Measurements from ENCODE around the gene NECAP2. TPM values are rescaled to one million over a fixed set of nuclear protein-coding genes. Genes with fewer than 3 reads are reported as not detected.

NECAP2 gene
- total and polyA plus RNA-seq, 10 of the 15 experiments (the other 5 are each of a cell fraction or from before 2014, with no cell fraction given) = 16.3 to 98.0 (median 57.4) TPM

DNA sequence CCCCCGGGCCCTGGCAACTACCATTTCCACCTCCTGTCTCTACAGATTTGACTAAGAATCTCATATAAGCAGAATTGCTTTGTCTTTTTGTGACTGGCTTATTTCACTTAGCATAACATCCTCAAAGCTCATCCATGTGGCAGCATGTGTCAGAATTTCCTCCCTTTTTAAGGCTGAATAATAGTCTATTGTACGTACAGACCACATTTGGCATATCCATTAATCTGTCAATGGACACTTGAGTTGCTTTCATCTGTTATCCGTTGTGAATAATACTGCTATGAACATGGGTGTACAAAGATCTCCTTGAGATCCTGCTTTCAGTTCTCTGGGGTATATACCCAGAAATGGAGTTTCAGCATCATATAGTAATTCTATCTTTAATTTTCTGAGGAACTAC lies 27.3 kb upstream of the NECAP2 start:
- in situ Hi-C loops (cut with MboI) = no loop called here
- CTCF ChIA-PET = no interaction called here
- intact Hi-C loops (cut with micrococcal nuclease; ENCODE audit: unreplicated experiment) = no loop called here

More for the DNA sequence above, 27.3 kb upstream of the NECAP2 start:
- H3K9ac ChIP-seq (ENCODE audit: control insufficient read depth, insufficient read depth, low read length) = no peak overlapping the region
- H3K27me3 ChIP-seq (replicated peaks in 1 of 2; ENCODE audit: control insufficient read depth in 2 of 2, insufficient read depth in 2 of 2, low read length in 1 of 2) = peaks cover 0 to 2% of the 10 kb centered on the region in 2 experiments; a peak in 1 of 4 replicates
- H3K36me3 ChIP-seq (ENCODE audit: control insufficient read depth in 2 of 2, insufficient read depth in 2 of 2, low read length in 1 of 2) = no peaks in the 10 kb centered on the region
- no peak overlapping the region for H3K4me2 ChIP-seq (ENCODE audit: control insufficient read depth, insufficient read depth)
- no peak for DNase-seq (ENCODE audit: low read depth, low spot score)
- FAIRE-seq = no peak
- 60% methylated on average over 3 of the region's 3 CpGs for WGBS (ENCODE audit: insufficient coverage, insufficient replicate concordance, low lambda C conversion rate, missing lambda C conversion rate)
- ChIA-PET POLR2A (no interaction called here), RAD21 (ENCODE audit: unreplicated experiment) (no interaction called here), SMC1A (ENCODE audit: uncharacterized antibody, unreplicated experiment) (interaction anchor here (0.6 to 1.7 kb wide), 2 partner anchors 12 to 91 kb away, joined by 3 to 6 read pairs; no protein-coding TSS in a partner anchor)
- no peak overlapping the region for H3K27ac ChIP-seq (ENCODE audit: control insufficient read depth, insufficient read depth)
- H3K4me1 ChIP-seq (ENCODE audit: control insufficient read depth, insufficient read depth, low read length) = no peaks in the 10 kb centered on the region
- H3K4me3 ChIP-seq = no peak overlapping the region
- no peaks in the 10 kb centered on the region for H4K20me1 ChIP-seq (ENCODE audit: control insufficient read depth, insufficient read depth)
- BruUV-seq (replicated peaks) = no TSS peak
- no peak overlapping the region for H2AFZ ChIP-seq (ENCODE audit: control insufficient read depth, low read depth, low read length)
- TF ChIP-seq RUNX3 (IDR thresholded peaks at IDR 0.05; ENCODE audit: low read length) (no peak), CUX1 (IDR thresholded peaks at IDR 0.05; ENCODE audit: insufficient replicate concordance, low read depth, low read length) (no peak), ZNF274 (IDR thresholded peaks at IDR 0.05; ENCODE audit: insufficient read depth, insufficient read length) (no peak), CHD2 (IDR thresholded peaks at IDR 0.05; ENCODE audit: borderline replicate concordance, low read depth, low read length) (no peak), MEF2B (IDR thresholded peaks at IDR 0.05; ENCODE audit: partially characterized antibody, poor library complexity, severe bottlenecking) (no peak), POU2F2 (IDR thresholded peaks at IDR 0.05; ENCODE audit: borderline replicate concordance, low read depth, low read length) (no peak), SREBF2 (IDR thresholded peaks at IDR 0.05; ENCODE audit: low read length) (no peak), ATF7 (IDR thresholded peaks at IDR 0.05; ENCODE audit: low read depth) (no peak), EGR1 (IDR thresholded peaks at IDR 0.05; ENCODE audit: borderline replicate concordance in 1 of 2, low read depth in 2 of 2, low read length in 2 of 2) (no peak), EZH2 (IDR thresholded peaks at IDR 0.05; ENCODE audit: borderline replicate concordance, control insufficient read depth, low read depth, low read length) (no peak), ZNF384 (IDR thresholded peaks at IDR 0.05; ENCODE audit: borderline replicate concordance, low read depth, low read length) (no peak), KAT2A (conservative IDR thresholded peaks at IDR 0.05; ENCODE audit: control insufficient read depth, low read depth, low read length) (no peak), RBBP5 (conservative IDR thresholded peaks at IDR 0.05) (no peak), NRF1 (conservative IDR thresholded peaks at IDR 0.05; ENCODE audit: low read depth, low read length) (no peak), TCF12 (IDR thresholded peaks at IDR 0.05; ENCODE audit: low read depth, low read length) (no peak), TCF7 (IDR thresholded peaks at IDR 0.05; ENCODE audit: borderline replicate concordance) (no peak)
- TF ChIP-seq, protein P1, sequence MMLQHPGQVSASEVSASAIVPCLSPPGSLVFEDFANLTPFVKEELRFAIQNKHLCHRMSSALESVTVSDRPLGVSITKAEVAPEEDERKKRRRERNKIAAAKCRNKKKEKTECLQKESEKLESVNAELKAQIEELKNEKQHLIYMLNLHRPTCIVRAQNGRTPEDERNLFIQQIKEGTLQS (IDR thresholded peaks at IDR 0.05; ENCODE audit: borderline replicate concordance, extremely low read depth, low read depth, low read length) = no peak
- H3K9me3 ChIP-seq (replicated peaks; ENCODE audit: control insufficient read depth, insufficient read depth, low read length) = no peaks in the 10 kb centered on the region
- H3K79me2 ChIP-seq (ENCODE audit: control insufficient read depth, insufficient read depth, low read length) = no peaks in the 10 kb centered on the region
- ATAC-seq = no peak

Measured in GM12878 (cell line).